Esophagus squamous epithelium (tissue), 5 donors: ENCODE data around the gene CNOT1. TPM values are rescaled to one million over a fixed set of nuclear protein-coding genes. Genes with fewer than 3 reads are reported as not detected.

ENCODE experiments used
- DNase-seq: peaks from one replicate; lab custom pipeline; 2025; lab: John Stamatoyannopoulos, UW
- H3K27ac ChIP-seq, 4 donors: fragments of 200-600 bp; sonication (generic); one replicate each; pipeline ENCODE4 v1.5.1; 2016 to 2019; ENCODE audit warnings: mild to moderate bottlenecking in 1 of 4
- H3K27me3 ChIP-seq, 4 donors: fragments of 200-600 bp; sonication (generic); 1 replicate in 3 of 4; 2 replicates in 1 of 4; pipeline versions ENCODE4 v1.5.1 to v1.6.0; 2017 to 2021; ENCODE audit warnings: antibody characterized with exemption in 1 of 4
- H3K36me3 ChIP-seq, 3 donors: fragments of 200-600 bp; sonication (generic); one replicate each; pipeline ENCODE4 v1.5.1; 2016 to 2019
- H3K4me1 ChIP-seq, 3 donors: fragments of 200-600 bp; sonication (generic); one replicate each; pipeline ENCODE4 v1.5.1; 2017 to 2019
- H3K4me3 ChIP-seq, 4 donors: fragments of 200-600 bp; sonication (generic); 1 replicate in 3 of 4; 2 replicates in 1 of 4; pipeline ENCODE4 v1.5.1; 2016 to 2019; ENCODE audit warnings: mild to moderate bottlenecking in 2 of 4, moderate library complexity in 1 of 4
- H3K9me3 ChIP-seq, 3 donors: fragments of 200-600 bp; sonication (generic); one replicate each; pipeline ENCODE4 v1.5.1; 2016 to 2019
- CTCF ChIP-seq, 6 experiments: fragments of 450-650 bp in 4 of 6; fragments of 200-600 bp in 2 of 6; sonication (generic) in 2 of 6; IDR thresholded peaks; one replicate each; pipeline ENCODE4 v1.5.1; 2016 to 2019; ENCODE audit warnings: antibody characterized with exemption in 6 of 6, mild to moderate bottlenecking in 4 of 6, moderate library complexity in 4 of 6
- POLR2A ChIP-seq, 4 donors: fragments of 450-650 bp; IDR thresholded peaks; one replicate each; pipeline ENCODE4 v1.6.1; 2017; ENCODE audit warnings: antibody characterized with exemption in 4 of 4, mild to moderate bottlenecking in 4 of 4, moderate library complexity in 3 of 4
- WGBS, 2 donors: methylation state at CpG; one replicate each; pipeline ENCODE4 v1.1.5; 2018; 5-methylcytosine and 5-hydroxymethylcytosine counted together
- intact Hi-C: fragments of 100-400 bp; cut with DNase I; formaldehyde crosslinking; loops from one replicate; pipeline ENCODE4 v1.15.0; 2022
- total RNA-seq, 4 donors: library from RNA; depleted of rRNA; stranded (reverse); fragments of >200 nt; gene quantifications; one replicate each; pipeline ENCODE4 v1.1.0, GENCODE V29; 2016
- donor health status: DM: yes; HTN: yes; CAD: no.

Gene CNOT1
- total RNA-seq, 4 donors from 2014 or later, result 124 to 229 (median 153) TPM

- no peak for TF ChIP-seq POLR2A (IDR thresholded peaks at IDR 0.05)
- TF ChIP-seq CTCF (IDR thresholded peaks at IDR 0.05), result no peak
- WGBS, 2 donors, result 82 to 85% methylated on average over 8 of the region's 8 CpGs
- Histone ChIP-seq H3K36me3 (peaks cover 18 to 98% (median 61%) of the 10 kb centered on the region in 3 donors), H3K9me3 (no peaks in the 10 kb centered on the region), H3K27me3 (no peaks in the 10 kb centered on the region), H3K4me3 (no peak overlapping the region), H3K27ac (no peak overlapping the region), H3K4me1 (peaks cover 0 to 16% (median 0%) of the 10 kb centered on the region in 3 donors)
- intact Hi-C loops, result no loop called here
- DNase-seq, result no peak
These were observed 46.5 kb downstream of the CNOT1 start for GRCh38 chr16:58582971-58583765.

GRCh38 chr16:58582133-58582532 is 47.5 kb downstream of the CNOT1 start:
- WGBS, 2 donors, result 89 to 91% methylated on average over 6 of the region's 6 CpGs
- intact Hi-C loops, result no loop called here

GRCh38 chr16:58579587-58579986 is 50.0 kb downstream of the CNOT1 start:
- no peak for DNase-seq
- Histone ChIP-seq H3K4me3 (no peak overlapping the region), H3K27me3 (no peaks in the 10 kb centered on the region), H3K4me1 (peaks cover 0 to 12% (median 0%) of the 10 kb centered on the region in 3 donors), H3K36me3 (peaks cover 33 to 100% (median 69%) of the 10 kb centered on the region in 3 donors), H3K27ac (no peak overlapping the region), H3K9me3 (no peaks in the 10 kb centered on the region)
- intact Hi-C loops, result no loop called here
- no peak for TF ChIP-seq POLR2A (IDR thresholded peaks at IDR 0.05)
- TF ChIP-seq CTCF (IDR thresholded peaks at IDR 0.05), result no peak
- WGBS, 2 donors, result 90 to 91% methylated on average over 8 of the region's 8 CpGs

More at GRCh38 chr16:58582133-58582532, 47.5 kb downstream of the CNOT1 start:
- TF ChIP-seq CTCF (IDR thresholded peaks at IDR 0.05), result no peak
- TF ChIP-seq POLR2A (IDR thresholded peaks at IDR 0.05), result no peak
- DNase-seq, result no peak
- no peak overlapping the region for H3K27ac ChIP-seq
- H3K4me3 ChIP-seq, result no peak overlapping the region
- peaks cover 25 to 98% (median 65%) of the 10 kb centered on the region in 3 donors for H3K36me3 ChIP-seq
- H3K9me3 ChIP-seq, result no peaks in the 10 kb centered on the region
- H3K27me3 ChIP-seq, result no peaks in the 10 kb centered on the region
- H3K4me1 ChIP-seq, result peaks cover 0 to 16% (median 0%) of the 10 kb centered on the region in 3 donors

GRCh38 chr16:58578642-58579041 is 51.0 kb downstream of the CNOT1 start:
- WGBS, 2 donors, result 44 to 55% methylated on average over 3 of the region's 3 CpGs
- no peak for TF ChIP-seq CTCF (IDR thresholded peaks at IDR 0.05)
- TF ChIP-seq POLR2A (IDR thresholded peaks at IDR 0.05), result no peak
- intact Hi-C loops, result no loop called here

GRCh38 chr16:58577141-58577540 is 52.5 kb downstream of the CNOT1 start:
- H3K4me1 ChIP-seq, result peaks cover 0 to 12% (median 0%) of the 10 kb centered on the region in 3 donors
- no peak overlapping the region for H3K4me3 ChIP-seq
- 23 to 56% methylated on average over 1 of the region's 1 CpG for WGBS, 2 donors
- no peak for DNase-seq
- intact Hi-C loops, result no loop called here
- peaks cover 33 to 100% (median 72%) of the 10 kb centered on the region in 3 donors for H3K36me3 ChIP-seq
- H3K27ac ChIP-seq, result no peak overlapping the region
- no peaks in the 10 kb centered on the region for H3K27me3 ChIP-seq
- no peaks in the 10 kb centered on the region for H3K9me3 ChIP-seq
- no peak for TF ChIP-seq CTCF (IDR thresholded peaks at IDR 0.05)
- no peak for TF ChIP-seq POLR2A (IDR thresholded peaks at IDR 0.05)

More at GRCh38 chr16:58578642-58579041, 51.0 kb downstream of the CNOT1 start:
- H3K36me3 ChIP-seq, result peaks cover 43 to 100% (median 74%) of the 10 kb centered on the region in 3 donors
- peak overlapping the region in 1 of 4 donors; percentile 13 for H3K27ac ChIP-seq
- no peaks in the 10 kb centered on the region for H3K9me3 ChIP-seq
- no peak for DNase-seq
- H3K27me3 ChIP-seq, result no peaks in the 10 kb centered on the region
- H3K4me1 ChIP-seq, result peaks cover 0 to 12% (median 0%) of the 10 kb centered on the region in 3 donors
- H3K4me3 ChIP-seq, result no peak overlapping the region
